CD4-positive, alpha-beta T cell (primary cell): ENCODE measurements around the gene ARPC1A. TPM values are rescaled to one million over a fixed set of nuclear protein-coding genes. Genes with fewer than 3 reads are reported as not detected.

Source experiments
- ATAC-seq: fragments of 200-7000 bp; cut with Tn5 transposase; one replicate; pipeline ENCODE4 v1.10.0; 2022; ENCODE audit warnings: mild to moderate bottlenecking; ENCODE audit not compliant: poor library complexity
- CTCF ChIA-PET: fragments of 350-600 bp; sonication (Branson Sonifier 250); formaldehyde crosslinking; loops from one replicate; lab custom pipeline; 2021; ENCODE audit warnings: antibody characterized with exemption, inconsistent platforms; lab: Charles Lee
- POLR2A ChIA-PET: fragments of 350-600 bp; sonication (Branson Sonifier 250); formaldehyde crosslinking; loops from one replicate; lab custom pipeline; 2021; ENCODE audit warnings: antibody characterized with exemption, inconsistent platforms; lab: Charles Lee
- DNase-seq, 14 experiments: peaks; one replicate each; pipeline ENCODE4 v3.0.0-alpha.2; 2013 to 2020; ENCODE audit warnings: mixed read lengths in 2 of 14
- H3K27ac ChIP-seq, 2 donors: one replicate each; pipeline versions ENCODE4 v1.5.1 to v1.7.0; 2013; ENCODE audit warnings: low read length in 2 of 2, low read depth in 1 of 2, mild to moderate bottlenecking in 1 of 2
- H3K27me3 ChIP-seq, 2 experiments: 1 replicate in 1 of 2; 2 replicates in 1 of 2; pipeline versions ENCODE4 v1.6.1 to v1.7.0; 2013; ENCODE audit warnings: low read length in 2 of 2, control low read depth in 1 of 2, mild to moderate bottlenecking in 1 of 2, moderate library complexity in 1 of 2; ENCODE audit not compliant: insufficient read depth in 2 of 2, control insufficient read depth in 1 of 2
- H3K36me3 ChIP-seq: one replicate; pipeline ENCODE4 v1.6.1; 2013; ENCODE audit warnings: low read length, control low read depth; ENCODE audit not compliant: insufficient read depth
- H3K4me1 ChIP-seq: one replicate; pipeline ENCODE4 v1.6.1; 2013; ENCODE audit warnings: low read length, control low read depth; ENCODE audit not compliant: insufficient read depth
- H3K4me3 ChIP-seq: one replicate; pipeline ENCODE4 v1.5.1; 2013; ENCODE audit warnings: mild to moderate bottlenecking, low read length, moderate library complexity
- H3K9me3 ChIP-seq, 2 experiments: 1 replicate in 1 of 2; 2 replicates in 1 of 2; pipeline versions ENCODE4 v1.6.1 to v1.7.0; 2013; ENCODE audit warnings: low read length in 2 of 2, mild to moderate bottlenecking in 2 of 2, control low read depth in 1 of 2, moderate library complexity in 1 of 2; ENCODE audit not compliant: control insufficient read depth in 1 of 2, insufficient read depth in 1 of 2
- H3K27ac Mint-ChIP-seq: one replicate; pipeline ENCODE4 v1.8.0; 2020; ENCODE audit warnings: mixed read lengths
- H3K27me3 Mint-ChIP-seq: one replicate; pipeline ENCODE4 v1.8.0; 2021; ENCODE audit warnings: mixed read lengths
- H3K36me3 Mint-ChIP-seq: one replicate; pipeline ENCODE4 v1.8.0; 2021; ENCODE audit warnings: low read depth, mixed read lengths
- H3K4me1 Mint-ChIP-seq: one replicate; pipeline ENCODE4 v1.8.0; 2021; ENCODE audit warnings: low read depth, mixed read lengths
- H3K4me3 Mint-ChIP-seq: one replicate; pipeline ENCODE4 v1.8.0; 2020; ENCODE audit warnings: mild to moderate bottlenecking, mixed read lengths
- H3K9me3 Mint-ChIP-seq: one replicate; pipeline ENCODE4 v1.8.0; 2020; ENCODE audit warnings: mixed read lengths
- intact Hi-C, 2 experiments: fragments of 100-400 bp; cut with DNase I in 1 of 2; cut with micrococcal nuclease in 1 of 2; formaldehyde crosslinking; loops; one replicate each; pipeline versions ENCODE4 v1.15.1 to v1.9.0; 2023 to 2025; cut with DNase I, micrococcal nuclease
- total RNA-seq, 174 experiments: library from RNA in 2 of 174; stranded (reverse) in 2 of 174; gene quantifications; one replicate each; pipeline ENCODE4 v1.2.3 and lab custom pipeline; 2021 to 2026
- TF ChIP-seq, protein P1 (sequence below): fragments of 200-600 bp; IDR thresholded peaks from one replicate; pipeline ENCODE4 v1.8.0; 2022; ENCODE audit warnings: antibody characterized with exemption, mild to moderate bottlenecking

Gene ARPC1A
- total RNA-seq, 2 experiments from 2014 or later, result 25.3 to 30.4 TPM

DNA sequence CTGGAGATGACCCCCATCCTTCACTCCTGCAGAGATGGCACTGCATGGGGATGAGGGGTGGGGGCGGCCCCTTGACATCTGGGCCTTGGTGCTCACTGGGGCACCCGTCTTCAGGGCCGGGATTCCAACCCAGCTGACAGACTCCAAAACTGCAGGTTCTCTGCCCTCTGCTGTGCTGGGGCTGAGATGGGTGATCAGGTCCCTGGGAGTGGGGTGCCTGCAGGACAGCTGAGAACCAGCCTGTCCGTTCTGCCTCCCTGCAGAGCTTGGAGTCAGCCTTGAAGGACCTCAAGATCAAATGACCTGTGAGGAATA lies 68.4 kb downstream of the ARPC1A start:
- CTCF ChIA-PET, result no interaction called here
- intact Hi-C loops, result no loop called here
- peak overlapping the region; percentile 94 for H3K27ac Mint-ChIP-seq
- POLR2A ChIA-PET, result interaction anchor here (1.0 to 8.7 kb wide), 6 partner anchors 10 to 111 kb away, joined by 5 to 105 read pairs (median 10); partner anchors contain the start of genes ARPC1B, BUD31, PDAP1 and ZKSCAN5
- no peak overlapping the region for H3K4me3 Mint-ChIP-seq
- no peaks in the 10 kb centered on the region for H3K9me3 Mint-ChIP-seq
- peaks cover 91% of the 10 kb centered on the region for H3K36me3 Mint-ChIP-seq
- Histone ChIP-seq H3K27me3 (no peaks in the 10 kb centered on the region), H3K27ac (peak overlapping the region in 1 of 2 donors; percentile 72), H3K36me3 (peaks cover 94% of the 10 kb centered on the region), H3K4me3 (no peak overlapping the region), H3K4me1 (peaks cover 32% of the 10 kb centered on the region), H3K9me3 (no peaks in the 10 kb centered on the region)
- no peak for DNase-seq
- TF ChIP-seq, protein P1, sequence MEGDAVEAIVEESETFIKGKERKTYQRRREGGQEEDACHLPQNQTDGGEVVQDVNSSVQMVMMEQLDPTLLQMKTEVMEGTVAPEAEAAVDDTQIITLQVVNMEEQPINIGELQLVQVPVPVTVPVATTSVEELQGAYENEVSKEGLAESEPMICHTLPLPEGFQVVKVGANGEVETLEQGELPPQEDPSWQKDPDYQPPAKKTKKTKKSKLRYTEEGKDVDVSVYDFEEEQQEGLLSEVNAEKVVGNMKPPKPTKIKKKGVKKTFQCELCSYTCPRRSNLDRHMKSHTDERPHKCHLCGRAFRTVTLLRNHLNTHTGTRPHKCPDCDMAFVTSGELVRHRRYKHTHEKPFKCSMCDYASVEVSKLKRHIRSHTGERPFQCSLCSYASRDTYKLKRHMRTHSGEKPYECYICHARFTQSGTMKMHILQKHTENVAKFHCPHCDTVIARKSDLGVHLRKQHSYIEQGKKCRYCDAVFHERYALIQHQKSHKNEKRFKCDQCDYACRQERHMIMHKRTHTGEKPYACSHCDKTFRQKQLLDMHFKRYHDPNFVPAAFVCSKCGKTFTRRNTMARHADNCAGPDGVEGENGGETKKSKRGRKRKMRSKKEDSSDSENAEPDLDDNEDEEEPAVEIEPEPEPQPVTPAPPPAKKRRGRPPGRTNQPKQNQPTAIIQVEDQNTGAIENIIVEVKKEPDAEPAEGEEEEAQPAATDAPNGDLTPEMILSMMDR, result no peak
- ATAC-seq, result no peak
- H3K27me3 Mint-ChIP-seq, result no peaks in the 10 kb centered on the region
- peaks cover 24% of the 10 kb centered on the region for H3K4me1 Mint-ChIP-seq

DNA sequence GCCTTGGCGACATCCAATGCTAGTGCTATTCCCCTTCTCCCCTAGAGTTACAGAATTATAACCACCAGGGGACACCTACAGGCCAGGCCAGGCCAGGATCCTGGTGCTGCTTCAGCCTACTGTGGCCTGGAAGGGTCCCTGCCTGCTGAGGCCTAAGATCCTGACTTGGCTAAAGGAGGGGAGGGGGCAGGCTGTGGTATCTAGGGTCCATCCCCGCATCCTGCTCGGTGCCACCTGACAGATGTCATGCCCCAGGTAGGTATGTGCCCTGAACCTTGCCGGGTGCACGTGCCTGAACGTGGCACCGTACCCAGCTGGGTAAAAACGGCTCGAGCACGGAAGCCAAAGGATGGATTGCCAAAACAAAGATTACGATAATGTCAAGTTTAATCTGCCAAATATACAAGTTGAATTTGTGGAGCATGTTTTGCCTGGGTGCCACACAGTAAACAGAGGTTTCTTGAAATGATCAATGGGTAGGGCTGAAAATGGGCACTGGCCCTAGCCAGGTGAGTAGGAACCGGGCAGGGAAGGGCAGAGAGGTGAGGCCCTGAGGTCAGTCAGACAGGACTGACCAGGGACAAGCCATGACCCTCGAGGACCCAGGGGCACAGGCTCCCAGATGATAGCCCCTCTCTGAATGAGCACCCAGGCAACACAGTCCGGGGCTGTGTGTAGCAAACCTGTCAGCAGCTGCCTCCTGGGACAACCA lies 70.1 kb downstream of the ARPC1A start:
- H3K4me1 Mint-ChIP-seq, result peaks cover 24% of the 10 kb centered on the region
- H3K9me3 ChIP-seq, result no peaks in the 10 kb centered on the region
- H3K36me3 ChIP-seq, result peaks cover 94% of the 10 kb centered on the region
- no peaks in the 10 kb centered on the region for H3K27me3 Mint-ChIP-seq
- no peaks in the 10 kb centered on the region for H3K9me3 Mint-ChIP-seq
- H3K4me3 ChIP-seq, result no peak overlapping the region
- no peaks in the 10 kb centered on the region for H3K27me3 ChIP-seq
- CTCF ChIA-PET, result no interaction called here
- peak overlapping the region; percentile 24 for H3K27ac Mint-ChIP-seq
- POLR2A ChIA-PET, result interaction anchor here (6.0 to 8.7 kb wide), 2 partner anchors 13 to 20 kb away, joined by 37 to 105 read pairs; partner anchors contain the start of genes ARPC1B, BUD31 and PDAP1
- no peak overlapping the region for H3K4me3 Mint-ChIP-seq
- TF ChIP-seq, protein P1, result no peak
- H3K4me1 ChIP-seq, result peaks cover 34% of the 10 kb centered on the region
- no peak overlapping the region for H3K27ac ChIP-seq
- peaks cover 91% of the 10 kb centered on the region for H3K36me3 Mint-ChIP-seq
- no peak for DNase-seq
- intact Hi-C loops, result no loop called here
- ATAC-seq, result no peak

- CTCF ChIA-PET, result no interaction called here
- intact Hi-C loops, result no loop called here
- peak overlapping the region in 1 of 2 donors; percentile 11 for H3K27ac ChIP-seq
- H3K4me3 Mint-ChIP-seq, result no peak overlapping the region
- TF ChIP-seq, protein P1, result no peak
- H3K4me3 ChIP-seq, result no peak overlapping the region
- peaks cover 30% of the 10 kb centered on the region for H3K4me1 ChIP-seq
- POLR2A ChIA-PET, result interaction anchor here (8.7 kb wide), 1 partner anchor 12 kb away, joined by 105 read pairs; the partner anchor contains the start of genes BUD31 and PDAP1
- ATAC-seq (no peak), DNase-seq (no peak)
- H3K27me3 ChIP-seq, result no peaks in the 10 kb centered on the region
- no peaks in the 10 kb centered on the region for H3K27me3 Mint-ChIP-seq
- H3K36me3 Mint-ChIP-seq, result peaks cover 93% of the 10 kb centered on the region
- no peaks in the 10 kb centered on the region for H3K9me3 ChIP-seq
- H3K9me3 Mint-ChIP-seq, result no peaks in the 10 kb centered on the region
- H3K27ac Mint-ChIP-seq, result peak overlapping the region; percentile 27
- H3K4me1 Mint-ChIP-seq, result peaks cover 24% of the 10 kb centered on the region
- H3K36me3 ChIP-seq, result peaks cover 91% of the 10 kb centered on the region
These were observed 71.0 kb downstream of the ARPC1A start for GRCh38 chr7:99396418-99397296.
